ENCODE data around the gene INO80B.
"Not testable (repeated sequence)": the region's sequence is repeated elsewhere in the genome, so short reads cannot be mapped to it uniquely, and the experiment has no call there.

INO80B gene

GRCh38 chr2:74418312-74418711 is 36.6 kb upstream of the INO80B start:
- no peak for TF ChIP-seq TAF1 (IDR thresholded peaks at IDR 0.05; ENCODE audit: borderline replicate concordance, low read depth, low read length)
- no peak for TF ChIP-seq POLR2AphosphoS5 (IDR thresholded peaks at IDR 0.05; ENCODE audit: low read depth, low read length)
- no peak for TF ChIP-seq POLR2A (IDR thresholded peaks at IDR 0.05; ENCODE audit: low read depth, low read length)
- FAIRE-seq (no peak), DNase-seq (ENCODE audit: insufficient read length) (no peak)

- no peak for FAIRE-seq
- TF ChIP-seq POLR2A (IDR thresholded peaks at IDR 0.05; ENCODE audit: low read depth, low read length) (no peak), TAF1 (IDR thresholded peaks at IDR 0.05; ENCODE audit: borderline replicate concordance, low read depth, low read length) (no peak), POLR2AphosphoS5 (IDR thresholded peaks at IDR 0.05; ENCODE audit: low read depth, low read length) (no peak)
- DNase-seq (ENCODE audit: insufficient read length): no peak
Measured at GRCh38 chr2:74419345-74419744, 35.5 kb upstream of the INO80B start.

GRCh38 chr2:74420006-74420405 is 34.9 kb upstream of the INO80B start:
- DNase-seq (ENCODE audit: insufficient read length): no peak
- no peak for FAIRE-seq
- no peak for TF ChIP-seq TAF1 (IDR thresholded peaks at IDR 0.05; ENCODE audit: borderline replicate concordance, low read depth, low read length)
- TF ChIP-seq POLR2AphosphoS5 (IDR thresholded peaks at IDR 0.05; ENCODE audit: low read depth, low read length): no peak
- TF ChIP-seq POLR2A (IDR thresholded peaks at IDR 0.05; ENCODE audit: low read depth, low read length): no peak

GRCh38 chr2:74420443-74421103 is 34.3 kb upstream of the INO80B start:
- not testable (repeated sequence) for FAIRE-seq; DNase-seq (ENCODE audit: insufficient read length)

- DNase-seq (ENCODE audit: insufficient read length): peak; percentile 94
- TF ChIP-seq POLR2AphosphoS5 (IDR thresholded peaks at IDR 0.05; ENCODE audit: low read depth, low read length): peak; percentile 91
- peak; percentile 93 for TF ChIP-seq POLR2A (IDR thresholded peaks at IDR 0.05; ENCODE audit: low read depth, low read length)
- TF ChIP-seq TAF1 (IDR thresholded peaks at IDR 0.05; ENCODE audit: borderline replicate concordance, low read depth, low read length): peak; percentile 63; the same call in 1 of the 2 replicates
- peak; percentile 96 for FAIRE-seq
Measured at GRCh38 chr2:74421221-74421870, 33.5 kb upstream of the INO80B start, which contains the start of the genes C2orf81 and WDR54. Gene C2orf81, minus strand, starts transcription at chr2:74421619. Its CDS starts 59 bp downstream, at chr2:74421560. Gene WDR54, plus strand, starts transcription at chr2:74421730. Its CDS starts 424 bp downstream, at chr2:74422154.

GRCh38 chr2:74423231-74424095 is 31.4 kb upstream of the INO80B start:
- no peak for TF ChIP-seq TAF1 (IDR thresholded peaks at IDR 0.05; ENCODE audit: borderline replicate concordance, low read depth, low read length)
- TF ChIP-seq POLR2AphosphoS5 (IDR thresholded peaks at IDR 0.05; ENCODE audit: low read depth, low read length): no peak
- no peak for TF ChIP-seq POLR2A (IDR thresholded peaks at IDR 0.05; ENCODE audit: low read depth, low read length)
- DNase-seq (ENCODE audit: insufficient read length): no peak
- FAIRE-seq: no peak

- DNase-seq (ENCODE audit: insufficient read length): no peak
- TF ChIP-seq POLR2AphosphoS5 (IDR thresholded peaks at IDR 0.05; ENCODE audit: low read depth, low read length) (no peak), TAF1 (IDR thresholded peaks at IDR 0.05; ENCODE audit: borderline replicate concordance, low read depth, low read length) (no peak), POLR2A (IDR thresholded peaks at IDR 0.05; ENCODE audit: low read depth, low read length) (no peak)
- FAIRE-seq: no peak
Measured at GRCh38 chr2:74424139-74424992, 30.5 kb upstream of the INO80B start.

- TF ChIP-seq POLR2A (IDR thresholded peaks at IDR 0.05; ENCODE audit: low read depth, low read length) (0 out of 2 replicates have a peak, but pooled peaks have one; percentile 20), POLR2AphosphoS5 (IDR thresholded peaks at IDR 0.05; ENCODE audit: low read depth, low read length) (no peak)
- FAIRE-seq (no peak), DNase-seq (ENCODE audit: insufficient read length) (no peak)
Measured at GRCh38 chr2:74424995-74425406, 29.9 kb upstream of the INO80B start.

- no peak for TF ChIP-seq POLR2AphosphoS5 (IDR thresholded peaks at IDR 0.05; ENCODE audit: low read depth, low read length)
- TF ChIP-seq POLR2A (IDR thresholded peaks at IDR 0.05; ENCODE audit: low read depth, low read length): 0 out of 2 replicates have a peak, but pooled peaks have one; percentile 13
- TF ChIP-seq TAF1 (IDR thresholded peaks at IDR 0.05; ENCODE audit: borderline replicate concordance, low read depth, low read length): no peak
- FAIRE-seq: no peak
Measured at GRCh38 chr2:74425523-74425922, 29.4 kb upstream of the INO80B start.

GRCh38 chr2:74426181-74426758 is 28.6 kb upstream of the INO80B start:
- FAIRE-seq (no peak), DNase-seq (ENCODE audit: insufficient read length) (no peak)
- TF ChIP-seq TAF1 (IDR thresholded peaks at IDR 0.05; ENCODE audit: borderline replicate concordance, low read depth, low read length): no peak
- TF ChIP-seq POLR2AphosphoS5 (IDR thresholded peaks at IDR 0.05; ENCODE audit: low read depth, low read length): no peak
- TF ChIP-seq POLR2A (IDR thresholded peaks at IDR 0.05; ENCODE audit: low read depth, low read length): no peak

More at GRCh38 chr2:74425523-74425922, 29.4 kb upstream of the INO80B start:
- DNase-seq (ENCODE audit: insufficient read length): no peak

Data from GM12892 (cell line).